DOHH2 (cell line): ENCODE data around the gene GPR78.

ENCODE experiments used
- EZH2phosphoT487 ChIP-seq: fragments of 200-600 bp; sonication (generic); IDR thresholded peaks from 2 replicates; pipeline ENCODE4 v1.6.1; 2017; ENCODE audit warnings: borderline replicate concordance, mild to moderate bottlenecking, antibody characterized with exemption, low read length, moderate library complexity, mixed read lengths
- TF ChIP-seq, protein P1 (sequence below): fragments of 200-600 bp; sonication (generic); IDR thresholded peaks from one replicate; pipeline ENCODE4 v1.5.1; 2014; ENCODE audit warnings: antibody characterized with exemption, mild to moderate bottlenecking, low read depth, low read length; ENCODE audit not compliant: poor library complexity, severe bottlenecking

DNA sequence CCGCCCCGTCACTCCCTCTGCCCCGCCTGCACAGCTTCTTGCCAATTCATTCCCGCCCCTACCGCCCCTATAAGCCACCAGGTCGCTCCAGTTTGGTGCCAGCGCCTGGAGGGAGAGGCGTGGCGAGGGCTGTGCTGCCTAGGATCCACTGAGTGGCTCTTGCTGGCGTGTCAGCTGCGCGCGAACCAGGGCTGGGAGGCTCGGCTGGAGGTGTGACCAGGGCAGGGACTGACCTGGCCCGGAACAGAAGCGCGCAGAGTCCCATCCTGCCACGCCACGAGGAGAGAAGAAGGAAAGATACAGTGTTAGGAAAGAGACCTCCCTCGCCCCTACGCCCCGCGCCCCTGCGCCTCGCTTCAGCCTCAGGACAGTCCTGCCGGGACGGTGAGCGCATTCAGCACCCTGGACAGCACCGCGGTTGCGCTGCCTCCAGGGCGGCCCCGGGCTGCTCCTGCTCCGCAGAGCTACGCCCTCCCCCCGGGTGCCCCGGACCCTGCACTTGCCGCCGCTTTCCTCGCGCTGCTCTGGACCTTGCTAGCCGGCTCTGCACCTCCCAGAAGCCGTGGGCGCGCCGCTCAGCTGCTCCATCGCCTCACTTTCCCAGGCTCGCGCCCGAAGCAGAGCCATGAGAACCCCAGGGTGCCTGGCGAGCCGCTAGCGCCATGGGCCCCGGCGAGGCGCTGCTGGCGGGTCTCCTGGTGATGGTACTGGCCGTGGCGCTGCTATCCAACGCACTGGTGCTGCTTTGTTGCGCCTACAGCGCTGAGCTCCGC lies at the start of gene GPR78:
- TF ChIP-seq, protein P1, sequence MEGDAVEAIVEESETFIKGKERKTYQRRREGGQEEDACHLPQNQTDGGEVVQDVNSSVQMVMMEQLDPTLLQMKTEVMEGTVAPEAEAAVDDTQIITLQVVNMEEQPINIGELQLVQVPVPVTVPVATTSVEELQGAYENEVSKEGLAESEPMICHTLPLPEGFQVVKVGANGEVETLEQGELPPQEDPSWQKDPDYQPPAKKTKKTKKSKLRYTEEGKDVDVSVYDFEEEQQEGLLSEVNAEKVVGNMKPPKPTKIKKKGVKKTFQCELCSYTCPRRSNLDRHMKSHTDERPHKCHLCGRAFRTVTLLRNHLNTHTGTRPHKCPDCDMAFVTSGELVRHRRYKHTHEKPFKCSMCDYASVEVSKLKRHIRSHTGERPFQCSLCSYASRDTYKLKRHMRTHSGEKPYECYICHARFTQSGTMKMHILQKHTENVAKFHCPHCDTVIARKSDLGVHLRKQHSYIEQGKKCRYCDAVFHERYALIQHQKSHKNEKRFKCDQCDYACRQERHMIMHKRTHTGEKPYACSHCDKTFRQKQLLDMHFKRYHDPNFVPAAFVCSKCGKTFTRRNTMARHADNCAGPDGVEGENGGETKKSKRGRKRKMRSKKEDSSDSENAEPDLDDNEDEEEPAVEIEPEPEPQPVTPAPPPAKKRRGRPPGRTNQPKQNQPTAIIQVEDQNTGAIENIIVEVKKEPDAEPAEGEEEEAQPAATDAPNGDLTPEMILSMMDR = no peak
- no peak for TF ChIP-seq EZH2phosphoT487
